ENCODE results near the gene GLRX2. TPM values are rescaled to one million over a fixed set of nuclear protein-coding genes. Genes with fewer than 3 reads are reported as not detected.
"Not testable (repeated sequence)": the region's sequence is repeated elsewhere in the genome, so short reads cannot be mapped to it uniquely, and the experiment has no call there.

GLRX2 gene
- total RNA-seq, 1 experiment from 2014 or later, result 58.9 TPM

- H3K36me3 ChIP-seq, result peaks cover 37% of the 10 kb centered on the region
- no peak for DNase-seq
- no peaks in the 10 kb centered on the region for H3K9me3 ChIP-seq
- H3K4me3 ChIP-seq, result no peak overlapping the region
- H3K27me3 ChIP-seq, result no peaks in the 10 kb centered on the region
Observed at GRCh38 chr1:193054169-193054675, 51.0 kb downstream of the GLRX2 start.

- peaks cover 63% of the 10 kb centered on the region for H3K36me3 ChIP-seq
- not testable (repeated sequence) for H3K27me3 ChIP-seq, H3K9me3 ChIP-seq, H3K4me3 ChIP-seq, DNase-seq
Observed at GRCh38 chr1:193048913-193049312, 56.3 kb downstream of the GLRX2 start.

Other genes starting within 250 kb of the GLRX2 start
- gene UCHL5, start 46.1 kb downstream of the GLRX2 start, total RNA-seq (2014; rRNA removed; shearing (Covaris generic); ENCODE audit: low replicate concordance), result 70.5 and 143 TPM in 2 replicates
- gene RO60, start 45.8 kb downstream of the GLRX2 start, total RNA-seq (2014; rRNA removed; shearing (Covaris generic); ENCODE audit: low replicate concordance), result 65.6 and 81.6 TPM in 2 replicates
- gene CDC73, start 16.6 kb upstream of the GLRX2 start, total RNA-seq (2014; rRNA removed; shearing (Covaris generic); ENCODE audit: low replicate concordance), result 19.8 and 26.5 TPM in 2 replicates
- gene B3GALT2, start 81.2 kb upstream of the GLRX2 start, total RNA-seq (2014; rRNA removed; shearing (Covaris generic); ENCODE audit: low replicate concordance), result not detected in 2 replicates

All from MG63 (cell line).